CD4-positive, alpha-beta T cell treated with Interleukin-12 subunit alpha and Interleukin-12 subunit beta, for 1 hour (primary cell): ENCODE results near the gene DVL1.
"Not testable (repeated sequence)": the region's sequence is repeated elsewhere in the genome, so short reads cannot be mapped to it uniquely, and the experiment has no call there.

Experiments used
- DNase-seq: peaks from one replicate; pipeline ENCODE4 v3.0.0-alpha.2; 2020

The DVL1 gene

GRCh38 chr1:1373051-1373814, 24.0 kb upstream of the DVL1 start:
- no peak for DNase-seq

GRCh38 chr1:1371746-1372711, 22.8 kb upstream of the DVL1 start:
- DNase-seq: peak; percentile 79

DNA sequence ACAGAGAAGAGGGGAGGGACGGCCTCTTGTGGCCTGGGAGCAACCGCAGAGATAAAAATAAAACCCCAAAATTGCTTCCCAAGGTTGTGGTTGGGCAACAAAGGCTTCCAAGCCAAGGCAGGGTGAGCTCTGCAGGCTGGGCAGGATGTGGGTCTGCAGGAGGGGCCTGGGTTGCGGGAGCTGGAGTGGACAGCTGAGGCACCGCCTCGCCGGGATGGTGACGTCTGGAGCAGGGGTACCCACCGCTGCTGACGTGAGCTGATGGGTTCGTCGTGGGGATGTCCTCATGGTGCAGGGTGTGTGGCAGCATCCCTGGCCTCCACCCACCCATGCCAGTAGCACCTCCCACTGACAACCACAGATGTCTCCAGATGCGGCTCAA, 22.1 kb upstream of the DVL1 start:
- DNase-seq: peak; percentile 86

- DNase-seq: no peak
Observed at GRCh38 chr1:1370771-1371300, 21.6 kb upstream of the DVL1 start.

DNA sequence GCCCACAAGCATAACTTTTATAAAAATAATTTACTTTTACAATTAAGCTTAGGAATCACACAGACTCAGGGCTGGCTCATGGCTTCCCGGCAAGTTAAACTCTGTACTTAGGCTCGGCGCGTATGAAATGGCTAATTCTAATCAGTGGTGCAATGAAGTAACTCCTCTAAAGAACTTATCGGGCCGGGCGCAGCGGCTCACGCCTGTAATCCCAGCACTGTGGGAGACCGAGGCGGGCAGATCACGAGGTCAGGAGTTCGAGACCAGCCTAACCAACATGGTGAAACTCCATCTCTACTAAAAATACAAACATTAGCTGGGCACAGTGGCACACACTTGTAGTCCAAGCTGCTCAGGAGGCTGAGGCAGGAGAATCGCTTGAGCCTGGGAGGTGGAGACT, 20.9 kb upstream of the DVL1 start:
- not testable (repeated sequence) for DNase-seq

GRCh38 chr1:1367315-1367714, 18.1 kb upstream of the DVL1 start:
- DNase-seq: no peak

- no peak for DNase-seq
Observed at GRCh38 chr1:1366699-1367066, 17.5 kb upstream of the DVL1 start.

GRCh38 chr1:1365875-1366698, 16.9 kb upstream of the DVL1 start:
- no peak for DNase-seq

- no peak for DNase-seq
Observed at GRCh38 chr1:1364266-1364665, 15.0 kb upstream of the DVL1 start.

DNA sequence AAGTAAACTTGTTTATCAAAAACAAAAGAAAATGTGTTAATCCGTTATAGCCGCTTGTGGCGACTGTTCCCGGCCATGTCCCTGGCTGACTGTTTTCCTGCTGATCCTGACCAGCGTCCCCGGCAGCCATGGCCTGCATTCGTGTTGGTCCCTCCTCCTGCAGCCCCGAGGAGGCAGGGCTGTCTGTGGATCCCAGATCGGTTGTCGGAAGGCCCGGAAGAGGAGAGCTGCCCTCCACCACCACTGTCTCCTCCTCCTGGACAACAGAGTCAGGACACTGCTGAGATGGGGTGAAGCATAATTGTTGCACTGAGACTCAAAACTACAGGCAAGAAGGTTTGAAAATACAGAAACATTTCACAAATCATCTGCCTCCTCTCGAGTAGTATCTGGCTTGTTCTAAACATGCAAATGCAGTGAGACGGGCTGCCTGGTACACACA, 12.8 kb upstream of the DVL1 start:
- no peak for DNase-seq

- no peak for DNase-seq
Observed at GRCh38 chr1:1361233-1361981, 12.2 kb upstream of the DVL1 start.

DNA sequence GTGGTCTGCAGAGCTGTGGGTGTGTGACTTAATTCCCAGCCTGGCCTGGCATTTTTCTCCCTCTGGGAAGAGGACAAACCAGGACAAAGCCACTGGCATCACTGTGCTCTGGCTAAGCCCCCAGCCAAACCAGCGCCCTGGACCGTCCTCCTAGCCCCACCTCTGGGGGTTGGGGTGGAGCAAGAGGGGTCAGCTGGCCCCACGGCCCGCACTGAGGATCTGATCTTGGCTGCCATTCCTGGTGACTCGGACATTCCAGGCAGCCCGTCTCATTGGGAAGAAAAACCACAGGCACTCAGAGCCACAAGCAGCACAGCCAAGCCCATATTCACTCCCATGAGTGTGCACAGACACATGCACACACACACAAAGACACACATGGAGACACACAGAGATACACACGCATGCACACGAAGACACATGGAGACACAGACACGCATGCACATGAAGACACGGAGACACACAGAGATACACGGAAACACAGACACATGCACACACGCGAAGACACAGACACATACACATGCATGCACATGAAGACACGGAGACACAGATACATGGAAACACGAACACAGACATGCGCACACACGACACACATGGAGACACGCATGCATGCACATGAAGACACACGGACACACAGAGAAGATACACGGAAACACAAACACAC, 11.4 kb upstream of the DVL1 start:
- DNase-seq: no peak

- no peak for DNase-seq
Observed at GRCh38 chr1:1359664-1360468, 10.6 kb upstream of the DVL1 start.

GRCh38 chr1:1359308-1359663, 10.1 kb upstream of the DVL1 start:
- no peak for DNase-seq

- DNase-seq: no peak
Observed at GRCh38 chr1:1358433-1359271, 9.4 kb upstream of the DVL1 start, which contains the start of gene MXRA8. Gene MXRA8 (minus strand): TSS chr1:1358555. CDS start chr1:1358504, 51 bp downstream.

DNA sequence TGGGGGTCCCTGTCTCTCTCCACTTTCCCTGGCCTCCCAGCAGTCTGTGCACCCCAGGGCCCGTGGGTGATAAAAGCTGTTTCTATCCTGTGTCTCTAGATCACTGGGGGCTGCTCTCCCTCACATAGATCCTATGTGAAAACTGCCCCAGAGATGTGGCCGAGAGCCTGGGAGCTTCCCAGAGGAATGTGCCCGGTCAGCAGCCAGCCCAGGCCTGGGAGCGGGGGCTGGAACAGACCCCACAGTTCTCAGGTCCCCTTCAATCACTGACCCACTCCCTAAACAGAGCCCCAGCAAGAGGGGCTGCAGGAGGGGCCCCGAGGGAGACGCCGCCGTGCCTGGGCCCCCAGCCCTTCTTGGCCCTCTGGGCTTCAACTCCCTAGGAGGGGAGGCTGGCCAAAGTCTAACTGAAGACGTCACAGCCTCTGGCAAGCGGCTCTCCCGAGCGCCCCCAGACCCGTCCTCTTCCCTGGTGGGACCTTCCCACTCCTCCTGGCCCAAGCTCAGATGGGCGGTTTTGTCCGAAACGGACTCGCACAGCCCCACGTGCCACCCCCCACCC, 8.7 kb upstream of the DVL1 start:
- no peak for DNase-seq

DNA sequence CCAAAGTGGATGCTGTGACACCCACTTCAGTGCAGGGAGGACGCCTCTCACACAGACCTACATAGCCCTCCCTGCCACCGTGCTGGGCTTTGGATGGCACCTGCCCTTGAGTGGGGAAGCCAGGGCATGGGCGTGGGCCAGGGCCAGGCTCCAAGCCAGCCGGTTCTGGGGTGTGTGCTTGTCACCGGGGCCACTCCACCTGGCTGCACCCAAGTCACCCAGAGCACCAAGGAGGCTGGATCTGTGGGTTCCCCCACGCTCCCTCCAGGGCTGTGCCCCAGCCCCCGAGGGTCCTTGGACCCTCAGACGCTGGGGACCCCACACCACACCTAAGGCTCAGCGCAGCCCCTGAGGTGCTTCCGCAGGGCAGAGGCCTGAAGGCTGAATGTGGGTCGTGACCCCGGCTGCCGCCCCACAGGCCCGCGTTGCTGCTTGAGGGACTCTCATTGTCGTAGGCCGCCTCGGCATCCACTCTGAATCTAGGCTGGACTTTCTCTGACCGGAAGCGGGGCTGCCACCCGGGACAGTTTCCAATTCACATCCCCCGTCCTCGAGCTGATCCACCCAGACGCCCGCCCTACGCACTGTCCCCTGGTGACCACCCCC, 7.7 kb upstream of the DVL1 start:
- DNase-seq: no peak

GRCh38 chr1:1356166-1356795, 7.1 kb upstream of the DVL1 start:
- DNase-seq: no peak
